Karpas-422 (cell line): Measurements from ENCODE around the gene B4GALNT2. TPM values are rescaled to one million over a fixed set of nuclear protein-coding genes. Genes with fewer than 3 reads are reported as not detected.
"Not testable (repeated sequence)": the region's sequence is repeated elsewhere in the genome, so short reads cannot be mapped to it uniquely, and the experiment has no call there.

ENCODE experiments used
- DNase-seq: peaks from one replicate; pipeline ENCODE4 v3.0.0-alpha.2; 2015
- H2AFZ ChIP-seq: fragments of 200-600 bp; sonication (generic); 2 replicates; pipeline ENCODE4 v1.6.1; 2014; ENCODE audit warnings: antibody characterized with exemption, low read length, mixed read lengths
- H3K27ac ChIP-seq: fragments of 200-600 bp; sonication (generic); 2 replicates; pipeline ENCODE4 v1.5.1; 2014; ENCODE audit warnings: mild to moderate bottlenecking, low read length, moderate library complexity
- H3K27me3 ChIP-seq: fragments of 200-600 bp; sonication (generic); 2 replicates; pipeline ENCODE4 v1.6.1; 2014; ENCODE audit warnings: low read length, mixed read lengths
- H3K36me3 ChIP-seq: fragments of 200-600 bp; sonication (generic); 2 replicates; pipeline ENCODE4 v1.6.1; 2014; ENCODE audit warnings: low read length, mixed read lengths; ENCODE audit not compliant: insufficient read depth
- H3K4me1 ChIP-seq: fragments of 200-600 bp; sonication (generic); 2 replicates; pipeline ENCODE4 v1.6.1; 2014; ENCODE audit warnings: mild to moderate bottlenecking, low read length, mixed read lengths
- H3K4me2 ChIP-seq: fragments of 200-600 bp; sonication (generic); 2 replicates; pipeline ENCODE4 v1.6.1; 2014; ENCODE audit warnings: low read length, low read depth, mild to moderate bottlenecking; ENCODE audit not compliant: poor library complexity, severe bottlenecking
- H3K4me3 ChIP-seq: fragments of 200-600 bp; sonication (generic); 2 replicates; pipeline ENCODE4 v1.5.1; 2014; ENCODE audit warnings: mild to moderate bottlenecking, antibody characterized with exemption, low read length, mixed read lengths
- H3K79me2 ChIP-seq: fragments of 200-600 bp; sonication (generic); 2 replicates; pipeline ENCODE4 v1.6.1; 2014; ENCODE audit warnings: mild to moderate bottlenecking, low read length, mixed read lengths
- H3K9ac ChIP-seq: fragments of 200-600 bp; sonication (generic); 2 replicates; pipeline ENCODE4 v1.6.0; 2014; ENCODE audit warnings: low read length
- H3K9me2 ChIP-seq: fragments of 200-600 bp; sonication (generic), shearing (Covaris generic); replicated peaks from 2 replicates; pipeline ENCODE4 v1.6.0; 2014; ENCODE audit warnings: mild to moderate bottlenecking, low read length, moderate library complexity; ENCODE audit not compliant: insufficient read depth
- H3K9me3 ChIP-seq: fragments of 300-700, 200-600 bp; sonication (generic); 2 replicates; pipeline ENCODE4 v1.6.1; 2014; ENCODE audit warnings: low read length, mixed read lengths
- H4K20me1 ChIP-seq: fragments of 200-600 bp; sonication (generic); 2 replicates; pipeline ENCODE4 v1.6.1; 2014; ENCODE audit warnings: mild to moderate bottlenecking, antibody characterized with exemption, low read length, low read depth; ENCODE audit not compliant: insufficient read depth
- total RNA-seq: library from RNA; depleted of rRNA; stranded (reverse); fragments of >200 nt; shearing (Covaris generic); gene quantifications from 2 replicates; pipeline ENCODE4 v1.2.3, GENCODE V29; 2014; ENCODE audit warnings: low replicate concordance

B4GALNT2 gene
- total RNA-seq, 1 experiment from 2014 or later, result not detected

- no peak for DNase-seq
- Histone ChIP-seq H3K4me2 (no peak overlapping the region), H2AFZ (no peak overlapping the region), H3K4me1 (no peaks in the 10 kb centered on the region), H3K27me3 (no peaks in the 10 kb centered on the region), H3K9me2 (no peaks in the 10 kb centered on the region), H4K20me1 (no peaks in the 10 kb centered on the region), H3K36me3 (no peaks in the 10 kb centered on the region), H3K4me3 (no peak overlapping the region), H3K9ac (no peak overlapping the region), H3K9me3 (no peaks in the 10 kb centered on the region), H3K27ac (no peak overlapping the region), H3K79me2 (no peaks in the 10 kb centered on the region)
Observed at GRCh38 chr17:49123061-49123460, 9.5 kb upstream of the B4GALNT2 start.

GRCh38 chr17:49125449-49125848, 7.1 kb upstream of the B4GALNT2 start:
- H3K9me2 ChIP-seq, result no peaks in the 10 kb centered on the region
- H3K4me2 ChIP-seq, result no peak overlapping the region
- H3K9ac ChIP-seq, result no peak overlapping the region
- H2AFZ ChIP-seq, result no peak overlapping the region
- H3K4me1 ChIP-seq, result no peaks in the 10 kb centered on the region
- H4K20me1 ChIP-seq, result no peaks in the 10 kb centered on the region
- no peaks in the 10 kb centered on the region for H3K9me3 ChIP-seq
- H3K4me3 ChIP-seq, result no peak overlapping the region
- H3K27me3 ChIP-seq, result no peaks in the 10 kb centered on the region
- no peak for DNase-seq
- H3K79me2 ChIP-seq, result no peaks in the 10 kb centered on the region
- no peaks in the 10 kb centered on the region for H3K36me3 ChIP-seq
- H3K27ac ChIP-seq, result no peak overlapping the region

GRCh38 chr17:49126183-49126859, 6.2 kb upstream of the B4GALNT2 start:
- DNase-seq, H3K27ac ChIP-seq, H3K36me3 ChIP-seq, H3K4me3 ChIP-seq, H3K27me3 ChIP-seq, H2AFZ ChIP-seq, H3K9ac ChIP-seq, H4K20me1 ChIP-seq, H3K4me2 ChIP-seq, H3K9me2 ChIP-seq, H3K79me2 ChIP-seq, H3K4me1 ChIP-seq, H3K9me3 ChIP-seq: not testable (repeated sequence)

GRCh38 chr17:49129359-49129950, 3.1 kb upstream of the B4GALNT2 start:
- not testable (repeated sequence) for H3K9me3 ChIP-seq, H3K4me1 ChIP-seq, H3K79me2 ChIP-seq, H3K27me3 ChIP-seq, H4K20me1 ChIP-seq, H3K4me2 ChIP-seq, H3K36me3 ChIP-seq, DNase-seq, H2AFZ ChIP-seq, H3K4me3 ChIP-seq, H3K9me2 ChIP-seq, H3K9ac ChIP-seq, H3K27ac ChIP-seq

- H3K9me3 ChIP-seq, result no peaks in the 10 kb centered on the region
- H3K79me2 ChIP-seq, result no peaks in the 10 kb centered on the region
- no peak overlapping the region for H3K9ac ChIP-seq
- H3K4me2 ChIP-seq, result no peak overlapping the region
- H3K27me3 ChIP-seq, result no peaks in the 10 kb centered on the region
- H4K20me1 ChIP-seq, result no peaks in the 10 kb centered on the region
- H3K4me3 ChIP-seq, result no peak overlapping the region
- DNase-seq, result no peak
- no peak overlapping the region for H3K27ac ChIP-seq
- no peaks in the 10 kb centered on the region for H3K4me1 ChIP-seq
- no peak overlapping the region for H2AFZ ChIP-seq
- H3K36me3 ChIP-seq, result no peaks in the 10 kb centered on the region
- no peaks in the 10 kb centered on the region for H3K9me2 ChIP-seq
Observed at GRCh38 chr17:49130891-49131290, 1.7 kb upstream of the B4GALNT2 start.

GRCh38 chr17:49132317-49132698, 261 bp upstream of the B4GALNT2 start:
- H3K27ac ChIP-seq, result no peak overlapping the region
- H3K9ac ChIP-seq, result no peak overlapping the region
- no peak overlapping the region for H3K4me2 ChIP-seq
- no peaks in the 10 kb centered on the region for H3K4me1 ChIP-seq
- no peaks in the 10 kb centered on the region for H3K36me3 ChIP-seq
- no peaks in the 10 kb centered on the region for H4K20me1 ChIP-seq
- no peaks in the 10 kb centered on the region for H3K79me2 ChIP-seq
- H3K9me2 ChIP-seq, result no peaks in the 10 kb centered on the region
- H3K9me3 ChIP-seq, result no peaks in the 10 kb centered on the region
- DNase-seq, result no peak
- no peaks in the 10 kb centered on the region for H3K27me3 ChIP-seq
- no peak overlapping the region for H3K4me3 ChIP-seq
- H2AFZ ChIP-seq, result no peak overlapping the region

- Histone ChIP-seq H3K79me2 (no peaks in the 10 kb centered on the region), H3K4me1 (no peaks in the 10 kb centered on the region), H3K27ac (no peak overlapping the region), H3K27me3 (no peaks in the 10 kb centered on the region), H3K9me3 (no peaks in the 10 kb centered on the region), H3K36me3 (no peaks in the 10 kb centered on the region), H3K9ac (no peak overlapping the region), H3K4me2 (no peak overlapping the region), H4K20me1 (no peaks in the 10 kb centered on the region), H3K9me2 (no peaks in the 10 kb centered on the region), H3K4me3 (no peak overlapping the region), H2AFZ (no peak overlapping the region)
- DNase-seq, result no peak
Observed at GRCh38 chr17:49136335-49136734, 3.8 kb downstream of the B4GALNT2 start.

- not testable (repeated sequence) for H3K9me3 ChIP-seq, H3K4me3 ChIP-seq, H3K4me2 ChIP-seq, H2AFZ ChIP-seq, H3K36me3 ChIP-seq, H3K9me2 ChIP-seq, H3K4me1 ChIP-seq, H3K9ac ChIP-seq, H4K20me1 ChIP-seq, H3K79me2 ChIP-seq, H3K27me3 ChIP-seq, H3K27ac ChIP-seq, DNase-seq
Observed at GRCh38 chr17:49145654-49146053, 13.1 kb downstream of the B4GALNT2 start.
